Effector memory CD4-positive, alpha-beta T cell (primary cell): ENCODE results near the gene SLC35A1.

Experiments
- DNase-seq, 3 donors: peaks; one replicate each; pipeline ENCODE4 v3.0.0-alpha.2; 2020
- H3K27ac ChIP-seq: 2 replicates; pipeline ENCODE4 v1.7.0; 2013; ENCODE audit warnings: mild to moderate bottlenecking, low read length, moderate library complexity; ENCODE audit not compliant: insufficient read depth, poor library complexity, severe bottlenecking
- H3K27me3 ChIP-seq: replicated peaks from 2 replicates; pipeline ENCODE4 v1.7.0; 2013; ENCODE audit warnings: mild to moderate bottlenecking, low read length; ENCODE audit not compliant: insufficient read depth, control insufficient read depth, poor library complexity, severe bottlenecking
- H3K36me3 ChIP-seq: 2 replicates; pipeline ENCODE4 v1.7.0; 2013; ENCODE audit warnings: mild to moderate bottlenecking, low read length, moderate library complexity; ENCODE audit not compliant: control insufficient read depth, insufficient read depth
- H3K4me1 ChIP-seq: 2 replicates; pipeline ENCODE4 v1.7.0; 2013; ENCODE audit warnings: low read length, mild to moderate bottlenecking; ENCODE audit not compliant: control insufficient read depth, insufficient read depth, poor library complexity, severe bottlenecking
- H3K4me3 ChIP-seq: 2 replicates; pipeline ENCODE4 v1.7.0; 2013; ENCODE audit warnings: low read length, low read depth, mild to moderate bottlenecking; ENCODE audit not compliant: insufficient read depth, poor library complexity, severe bottlenecking
- H3K9me3 ChIP-seq: 2 replicates; pipeline ENCODE4 v1.7.0; 2013; ENCODE audit warnings: mild to moderate bottlenecking, low read length, moderate library complexity; ENCODE audit not compliant: control insufficient read depth

Gene SLC35A1

DNA sequence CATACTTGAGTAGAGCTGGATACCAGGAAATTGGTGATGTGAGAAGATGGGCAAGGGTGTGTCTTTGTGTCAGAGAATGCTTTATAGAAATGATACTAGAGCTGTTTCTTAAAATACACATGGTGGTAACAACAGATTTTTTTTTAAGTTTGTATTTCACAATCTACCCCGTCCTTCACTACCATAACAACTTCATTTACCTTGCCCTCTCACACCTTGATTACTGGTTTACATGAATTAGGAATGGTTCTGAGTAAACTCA is 71.6 kb downstream of the SLC35A1 start:
- Histone ChIP-seq H3K27ac (no peak overlapping the region), H3K4me3 (no peak overlapping the region), H3K9me3 (no peaks in the 10 kb centered on the region), H3K4me1 (no peaks in the 10 kb centered on the region), H3K27me3 (no peaks in the 10 kb centered on the region), H3K36me3 (peaks cover 51% of the 10 kb centered on the region)
- no peak for DNase-seq

DNA sequence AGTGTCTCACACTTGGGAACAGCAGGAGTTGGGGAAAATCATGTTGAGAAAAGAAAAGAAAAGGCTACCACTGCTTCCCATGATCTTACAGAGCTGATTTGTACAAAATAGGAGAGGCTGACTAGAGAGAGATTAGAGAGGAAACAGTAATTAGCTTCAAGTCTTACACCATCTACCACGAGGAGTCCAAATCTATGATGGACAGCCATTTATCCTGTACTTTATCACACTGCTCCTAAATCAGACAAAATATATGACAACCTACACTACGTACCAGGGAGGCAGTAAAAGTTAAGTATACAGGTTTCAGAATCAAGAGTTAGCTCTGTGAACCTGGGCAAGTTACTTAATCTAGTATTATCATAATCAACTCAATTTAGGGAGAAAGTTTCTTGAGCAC is 79.0 kb downstream of the SLC35A1 start:
- Histone ChIP-seq H3K4me3 (no peak overlapping the region), H3K27me3 (no peaks in the 10 kb centered on the region), H3K27ac (no peak overlapping the region), H3K4me1 (no peaks in the 10 kb centered on the region), H3K9me3 (no peaks in the 10 kb centered on the region), H3K36me3 (peaks cover 36% of the 10 kb centered on the region)
- no peak for DNase-seq

- DNase-seq = no peak
- no peak overlapping the region for H3K4me3 ChIP-seq
- no peaks in the 10 kb centered on the region for H3K27me3 ChIP-seq
- peaks cover 34% of the 10 kb centered on the region for H3K36me3 ChIP-seq
- no peaks in the 10 kb centered on the region for H3K9me3 ChIP-seq
- H3K4me1 ChIP-seq = no peaks in the 10 kb centered on the region
- H3K27ac ChIP-seq = no peak overlapping the region
These were observed 80.5 kb downstream of the SLC35A1 start for GRCh38 chr6:87553159-87553765.

DNA sequence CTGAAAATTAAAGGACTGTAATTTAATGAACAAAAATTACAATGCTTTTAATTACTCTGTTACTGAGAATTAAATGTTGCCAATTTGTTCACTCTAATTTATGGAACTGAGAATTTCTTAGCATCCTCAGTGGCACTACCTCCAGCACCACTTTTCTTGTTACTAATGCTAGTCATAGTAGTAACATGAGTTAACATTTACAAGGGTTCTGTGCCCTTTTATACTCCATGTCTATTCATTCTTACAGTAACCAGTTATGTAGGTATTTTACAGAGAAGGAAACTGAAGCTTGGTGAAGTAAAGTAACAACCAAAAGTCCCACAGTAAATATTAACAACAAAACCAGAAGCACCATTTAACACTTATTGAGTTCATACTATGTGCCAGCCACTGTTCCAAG is 82.7 kb downstream of the SLC35A1 start:
- H3K27ac ChIP-seq = no peak overlapping the region
- no peak for DNase-seq
- no peaks in the 10 kb centered on the region for H3K27me3 ChIP-seq
- H3K36me3 ChIP-seq = peaks cover 28% of the 10 kb centered on the region
- H3K9me3 ChIP-seq = no peaks in the 10 kb centered on the region
- no peaks in the 10 kb centered on the region for H3K4me1 ChIP-seq
- no peak overlapping the region for H3K4me3 ChIP-seq

- H3K9me3 ChIP-seq = no peaks in the 10 kb centered on the region
- DNase-seq = no peak
- H3K27ac ChIP-seq = no peak overlapping the region
- no peaks in the 10 kb centered on the region for H3K4me1 ChIP-seq
- no peaks in the 10 kb centered on the region for H3K27me3 ChIP-seq
- no peak overlapping the region for H3K4me3 ChIP-seq
- H3K36me3 ChIP-seq = peaks cover 34% of the 10 kb centered on the region
These were observed 85.7 kb downstream of the SLC35A1 start for GRCh38 chr6:87558446-87558845.

- H3K4me3 ChIP-seq = no peak overlapping the region
- H3K36me3 ChIP-seq = peaks cover 24% of the 10 kb centered on the region
- no peaks in the 10 kb centered on the region for H3K9me3 ChIP-seq
- no peak overlapping the region for H3K27ac ChIP-seq
- no peaks in the 10 kb centered on the region for H3K27me3 ChIP-seq
- H3K4me1 ChIP-seq = no peaks in the 10 kb centered on the region
- no peak for DNase-seq
These were observed 88.2 kb downstream of the SLC35A1 start for GRCh38 chr6:87561017-87561416.
